Small intestine (tissue), 7 donors: ENCODE results near the gene MRPL20. TPM values are rescaled to one million over a fixed set of nuclear protein-coding genes. Genes with fewer than 3 reads are reported as not detected.

ENCODE experiments used
- DNase-seq, 2 donors: peaks; one replicate each; pipeline versions ENCODE4 v3.0.0 to v3.0.0-alpha.2; 2013
- FAIRE-seq: peaks from 2 replicates; lab custom pipeline; 2012; peaks lifted over from hg19 to GRCh38; lab: Jason Lieb, UNC
- H3K27ac ChIP-seq, 3 donors: one replicate each; pipeline ENCODE4 v1.5.1; 2013; ENCODE audit warnings: low read length in 2 of 3, mild to moderate bottlenecking in 2 of 3, control low read depth in 1 of 3, inconsistent platforms in 1 of 3, low read depth in 1 of 3, moderate library complexity in 1 of 3
- H3K27me3 ChIP-seq, 3 donors: one replicate each; pipeline ENCODE4 v1.6.1; 2013; ENCODE audit warnings: low read length in 3 of 3, inconsistent platforms in 1 of 3; ENCODE audit not compliant: control insufficient read depth in 3 of 3, insufficient read depth in 3 of 3
- H3K36me3 ChIP-seq, 3 donors: one replicate each; pipeline ENCODE4 v1.6.1; 2013; ENCODE audit warnings: low read length in 3 of 3, inconsistent platforms in 1 of 3, low read depth in 1 of 3, mild to moderate bottlenecking in 1 of 3, moderate library complexity in 1 of 3; ENCODE audit not compliant: control insufficient read depth in 3 of 3, insufficient read depth in 2 of 3
- H3K4me1 ChIP-seq, 3 donors: one replicate each; pipeline ENCODE4 v1.6.1; 2013; ENCODE audit warnings: low read length in 2 of 3, inconsistent platforms in 1 of 3, low read depth in 1 of 3, mild to moderate bottlenecking in 1 of 3, moderate library complexity in 1 of 3; ENCODE audit not compliant: control insufficient read depth in 3 of 3, insufficient read depth in 2 of 3
- H3K4me3 ChIP-seq, 3 donors: one replicate each; pipeline ENCODE4 v1.5.1; 2013; ENCODE audit warnings: low read length in 3 of 3, control low read depth in 1 of 3, inconsistent platforms in 1 of 3, low read depth in 1 of 3, mild to moderate bottlenecking in 1 of 3, moderate library complexity in 1 of 3
- H3K9me3 ChIP-seq, 2 donors: one replicate each; pipeline ENCODE4 v1.6.1; 2013; ENCODE audit warnings: low read depth in 1 of 2, low read length in 1 of 2; ENCODE audit not compliant: control insufficient read depth in 2 of 2, insufficient read depth in 1 of 2
- WGBS, 3 donors: extraction: QIAGEN DNeasy Blood & Tissue Kit; methylation state at CpG; one replicate each; pipeline ENCODE4 v1.1.7; 2013; 5-methylcytosine and 5-hydroxymethylcytosine counted together
- polyA plus RNA-seq, 4 donors: library from polyadenylated mRNA; stranded (reverse) in 3 of 4; unstranded in 1 of 4; fragments of 200-250 nt in 3 of 4; fragments of 120-200 nt in 1 of 4; gene quantifications; one replicate each; pipeline versions ENCODE4 v1.2.1 to v1.2.3, GENCODE V29; 2013
- donor health status: healthy with polysubstance abuse.
- donor health status: control.
- donor health status: control.
- donor health status: Bipolar disorder and iron deficiency.
- donor health status: healthy.

The MRPL20 gene
- polyA plus RNA-seq, 4 donors, result 135 to 221 (median 167) TPM

GRCh38 chr1:1439546-1440261 lies 32.6 kb upstream of the MRPL20 start:
- FAIRE-seq (no peak), DNase-seq (no peak)
- no peaks in the 10 kb centered on the region for H3K9me3 ChIP-seq
- peaks cover 0 to 47% (median 0%) of the 10 kb centered on the region in 3 donors for H3K36me3 ChIP-seq
- H3K4me3 ChIP-seq, result no peak overlapping the region
- 87 to 88% (median 88%) methylated on average over 56 to 82 of the region's 82 CpGs for WGBS, 3 donors
- H3K27ac ChIP-seq, result no peak overlapping the region
- no peaks in the 10 kb centered on the region for H3K27me3 ChIP-seq
- peaks cover 0 to 52% (median 0%) of the 10 kb centered on the region in 3 donors for H3K4me1 ChIP-seq

GRCh38 chr1:1438531-1439381 lies 31.7 kb upstream of the MRPL20 start:
- Histone ChIP-seq H3K27me3 (no peaks in the 10 kb centered on the region), H3K4me3 (peak overlapping the region in 1 of 3 donors; percentile 71), H3K4me1 (peaks cover 0 to 62% (median 2%) of the 10 kb centered on the region in 3 donors), H3K27ac (peak overlapping the region in 1 of 3 donors; percentile 62), H3K36me3 (peaks cover 0 to 47% (median 0%) of the 10 kb centered on the region in 3 donors), H3K9me3 (no peaks in the 10 kb centered on the region)
- DNase-seq (no peak), FAIRE-seq (no peak)
- 87 to 88% (median 87%) methylated on average over 42 to 45 of the region's 45 CpGs for WGBS, 3 donors

DNA sequence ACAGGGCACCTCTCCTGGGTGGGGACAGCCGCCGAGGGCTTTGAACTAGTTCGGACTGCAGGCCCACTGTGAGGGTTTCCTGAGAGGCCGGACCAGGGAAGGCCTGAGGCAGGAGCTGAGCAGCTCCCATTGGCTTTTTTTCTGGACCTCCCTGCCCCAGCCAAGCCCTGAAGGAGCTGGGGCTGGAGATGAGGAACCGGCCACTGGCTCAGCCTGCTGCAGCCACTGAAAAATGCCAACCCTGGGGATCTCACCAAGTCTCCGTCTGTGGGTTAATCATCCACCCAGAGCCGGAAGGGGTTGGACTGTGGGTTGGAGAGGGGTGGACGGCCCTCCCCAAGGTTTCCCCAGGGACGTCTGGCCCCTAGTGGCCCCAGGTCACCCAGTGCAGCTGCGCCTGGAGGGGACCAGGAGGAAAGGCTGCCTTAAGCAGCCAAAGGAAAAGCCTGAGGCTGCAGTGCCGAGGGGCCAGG lies 30.8 kb upstream of the MRPL20 start:
- Histone ChIP-seq H3K27ac (peak overlapping the region in 1 of 3 donors; percentile 62), H3K4me3 (peak overlapping the region in 1 of 3 donors; percentile 71), H3K36me3 (peaks cover 0 to 47% (median 0%) of the 10 kb centered on the region in 3 donors), H3K4me1 (peaks cover 0 to 70% (median 2%) of the 10 kb centered on the region in 3 donors), H3K9me3 (no peaks in the 10 kb centered on the region), H3K27me3 (no peaks in the 10 kb centered on the region)
- FAIRE-seq (no peak), DNase-seq (peak; percentile 52 to 93)
- 20 to 57% (median 25%) methylated on average over 11 of the region's 11 CpGs for WGBS, 3 donors

GRCh38 chr1:1437033-1437903 lies 30.2 kb upstream of the MRPL20 start:
- Histone ChIP-seq H3K9me3 (no peaks in the 10 kb centered on the region), H3K4me3 (peak overlapping the region in 1 of 3 donors; percentile 71), H3K36me3 (peaks cover 0 to 44% (median 0%) of the 10 kb centered on the region in 3 donors), H3K4me1 (peaks cover 0 to 77% (median 5%) of the 10 kb centered on the region in 3 donors), H3K27ac (peak overlapping the region in 1 of 3 donors; percentile 62), H3K27me3 (no peaks in the 10 kb centered on the region)
- DNase-seq, result peak in 1 of 2 donors; percentile 5
- no peak for FAIRE-seq
- WGBS, 3 donors, result 83 to 86% (median 84%) methylated on average over 31 of the region's 31 CpGs

DNA sequence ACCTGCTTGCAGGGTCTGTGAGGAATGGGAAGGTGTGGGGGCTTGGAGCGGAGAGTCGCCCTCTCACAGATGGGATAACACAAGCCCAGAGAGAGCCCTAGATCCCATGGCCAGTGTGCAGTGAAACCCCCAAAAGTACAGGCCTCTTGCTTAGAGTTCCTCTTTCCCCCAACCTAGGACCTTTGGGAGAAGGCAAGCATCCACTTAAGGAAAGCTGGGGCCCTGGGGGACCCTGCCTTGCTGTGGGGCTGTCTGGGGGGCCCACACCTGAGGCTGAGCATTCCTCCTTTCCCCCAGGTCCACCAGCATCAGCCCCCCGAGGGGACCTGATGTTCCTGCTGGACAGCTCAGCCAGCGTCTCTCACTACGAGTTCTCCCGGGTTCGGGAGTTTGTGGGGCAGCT lies 29.5 kb upstream of the MRPL20 start:
- FAIRE-seq, result no peak
- WGBS, 3 donors, result 83 to 91% (median 89%) methylated on average over 7 of the region's 7 CpGs
- H3K4me3 ChIP-seq, result peak overlapping the region in 1 of 3 donors; percentile 71

GRCh38 chr1:1435911-1436629 lies 29.0 kb upstream of the MRPL20 start:
- FAIRE-seq (no peak), DNase-seq (peak in 1 of 2 donors; percentile 5)
- Histone ChIP-seq H3K27me3 (no peaks in the 10 kb centered on the region), H3K36me3 (peaks cover 0 to 34% (median 0%) of the 10 kb centered on the region in 3 donors), H3K4me3 (peak overlapping the region; percentile 46 to 71 (median 71)), H3K27ac (peak overlapping the region in 1 of 3 donors; percentile 30), H3K9me3 (no peaks in the 10 kb centered on the region), H3K4me1 (peaks cover 0 to 81% (median 6%) of the 10 kb centered on the region in 3 donors)
- WGBS, 3 donors, result 15 to 19% (median 17%) methylated on average over 34 to 40 of the region's 40 CpGs

More for the DNA sequence above, 29.5 kb upstream of the MRPL20 start:
- DNase-seq, result peak in 1 of 2 donors; percentile 20
- no peaks in the 10 kb centered on the region for H3K27me3 ChIP-seq
- peaks cover 0 to 40% (median 0%) of the 10 kb centered on the region in 3 donors for H3K36me3 ChIP-seq
- peaks cover 0 to 81% (median 6%) of the 10 kb centered on the region in 3 donors for H3K4me1 ChIP-seq
- no peak overlapping the region for H3K27ac ChIP-seq
- no peaks in the 10 kb centered on the region for H3K9me3 ChIP-seq

DNA sequence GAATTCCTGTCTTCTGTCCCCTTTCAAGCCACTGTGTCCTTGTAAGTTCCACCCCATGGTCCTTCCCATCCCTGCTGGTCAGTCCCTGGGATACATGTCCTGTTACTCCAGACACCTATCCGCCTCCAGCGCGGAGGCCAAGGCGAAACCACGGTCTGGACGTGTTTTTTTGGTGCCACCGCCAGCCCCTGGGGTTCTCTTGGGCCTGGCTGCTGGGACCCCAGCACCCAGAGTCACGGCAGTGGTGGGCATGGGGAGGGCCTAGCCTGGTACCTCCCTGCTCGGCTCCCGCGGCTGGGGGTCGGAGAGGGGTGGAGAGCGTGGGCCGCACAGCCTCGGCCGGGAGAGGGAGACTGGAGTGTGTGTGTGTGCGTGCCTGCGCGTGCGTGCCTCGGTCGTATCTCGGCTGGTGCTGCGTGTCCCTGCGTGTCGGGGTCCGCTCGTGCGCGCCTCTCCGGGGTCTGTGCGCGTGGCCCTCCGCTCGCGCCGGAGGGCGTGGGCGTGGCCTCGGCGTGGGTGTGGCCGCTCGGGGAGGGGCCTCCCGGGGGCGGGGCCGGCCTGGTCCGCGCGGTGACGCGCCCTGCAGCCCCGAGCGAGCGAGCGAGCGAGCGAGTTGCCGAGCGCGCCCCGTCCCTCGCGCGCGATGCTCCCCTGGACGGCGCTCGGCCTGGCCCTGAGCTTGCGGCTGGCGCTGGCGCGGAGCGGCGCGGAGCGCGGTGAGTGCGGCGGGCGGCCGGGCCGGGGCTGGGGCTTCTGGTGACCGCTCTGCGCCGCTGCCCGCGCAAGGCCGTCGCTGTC lies 28.2 kb upstream of the MRPL20 start, which contains the start of gene VWA1:
TSS of gene VWA1 (plus strand) at position 585 of the 798 bp plus-strand sequence. CDS start at position 644, 59 bp downstream.
- peaks cover 0 to 29% (median 0%) of the 10 kb centered on the region in 3 donors for H3K36me3 ChIP-seq
- FAIRE-seq (no peak), DNase-seq (peak; percentile 44 to 92)
- no peaks in the 10 kb centered on the region for H3K9me3 ChIP-seq
- 9 to 23% (median 10%) methylated on average over 35 to 89 of the region's 89 CpGs for WGBS, 3 donors
- peak within 1 kb of the TSS in 2 of 3 donors; percentile 91 to 96 for H3K27ac ChIP-seq
- peak within 1 kb of the TSS; percentile 46 to 71 (median 71) for H3K4me3 ChIP-seq
- no peaks in the 10 kb centered on the region for H3K27me3 ChIP-seq
- peaks cover 0 to 81% (median 6%) of the 10 kb centered on the region in 3 donors for H3K4me1 ChIP-seq
